ENCODE results near the gene EVX2.

The EVX2 gene

DNA sequence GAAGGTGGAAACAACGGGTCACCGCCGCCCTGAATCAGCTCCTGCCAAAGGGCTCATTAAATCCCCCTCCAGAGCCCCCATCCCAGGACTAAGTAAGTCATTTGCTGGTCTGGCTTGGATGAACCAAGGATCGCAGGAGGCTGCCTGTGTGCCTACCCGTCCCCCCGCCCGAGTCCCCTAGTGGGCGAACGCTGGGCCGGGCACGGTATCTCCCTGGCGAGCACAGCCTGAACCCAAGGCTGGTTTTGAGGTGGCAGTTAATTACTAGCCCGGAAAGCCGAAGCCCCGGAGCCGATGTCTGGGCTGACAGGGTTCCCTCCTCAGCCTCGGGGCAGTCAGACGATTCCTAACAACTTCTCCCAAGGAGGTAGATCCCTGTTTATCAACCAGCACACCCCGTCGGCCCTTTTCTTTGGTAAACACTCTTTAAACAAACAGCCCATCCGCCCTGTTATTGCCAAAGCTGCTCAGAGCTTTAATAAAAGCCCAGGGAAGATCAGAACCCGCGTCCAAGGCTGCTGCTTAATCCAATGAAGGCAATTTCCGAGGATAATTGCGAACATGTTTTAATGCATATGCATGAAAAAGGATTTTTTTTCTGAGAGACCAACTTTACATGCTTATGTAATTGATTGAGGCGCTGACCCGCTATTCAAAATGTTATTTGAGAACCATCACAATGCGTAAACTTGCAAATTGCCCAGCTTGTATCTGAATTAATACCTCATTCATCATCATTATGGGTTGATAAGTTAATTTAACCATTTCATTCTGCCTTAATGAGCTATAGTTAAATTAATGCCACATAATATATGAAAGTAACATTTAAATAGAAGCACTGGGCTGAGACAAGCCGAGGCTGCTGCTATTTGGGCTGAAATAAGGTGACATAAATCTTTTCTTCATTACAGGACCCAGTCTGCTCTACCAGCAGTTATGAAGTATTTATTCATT lies 10.5 kb downstream of the EVX2 start:
- DNase-seq = no peak
- peaks cover 26% of the 10 kb centered on the region for H3K27me3 ChIP-seq (ENCODE audit: insufficient read depth, low read length, poor library complexity)

DNA sequence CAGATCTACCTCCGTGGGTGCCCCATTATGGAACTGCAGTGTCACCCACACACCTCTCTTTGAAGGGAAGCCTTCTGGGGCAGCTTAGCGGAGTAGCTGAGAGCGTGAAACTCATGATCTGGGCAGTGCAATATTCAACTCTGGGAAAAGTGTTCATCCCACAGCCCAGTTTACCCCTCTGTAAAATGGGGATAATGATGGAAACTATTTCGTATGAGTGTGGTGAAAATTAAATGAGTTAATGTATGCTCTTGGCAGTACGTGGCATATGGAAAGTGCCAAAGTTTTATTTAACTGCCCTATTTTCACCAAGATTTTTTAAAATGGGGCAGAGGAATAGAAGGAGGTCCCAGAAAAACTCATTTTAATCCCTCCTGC lies 11.5 kb downstream of the EVX2 start:
- no peak for ATAC-seq (ENCODE audit: insufficient read depth, low read depth)
- Histone ChIP-seq H3K36me3 (ENCODE audit: insufficient read depth, low read length) (no peaks in the 10 kb centered on the region), H3K27me3 (ENCODE audit: insufficient read depth, low read length, poor library complexity) (peaks cover 26% of the 10 kb centered on the region), H3K4me2 (ENCODE audit: insufficient read depth, low read length) (no peak overlapping the region), H3K9me3 (ENCODE audit: insufficient read depth, low read length, severe bottlenecking) (no peaks in the 10 kb centered on the region), H3K4me3 (ENCODE audit: low read depth in 1 of 2, low read length in 2 of 2) (no peak overlapping the region), H3K79me2 (ENCODE audit: insufficient read depth, low read length) (no peaks in the 10 kb centered on the region), H3K27ac (ENCODE audit: low read length) (no peak overlapping the region), H3K9ac (ENCODE audit: low read depth, low read length) (no peak overlapping the region), H3K4me1 (ENCODE audit: insufficient read depth, low read length) (no peaks in the 10 kb centered on the region), H2AFZ (ENCODE audit: low read depth, low read length) (no peak overlapping the region), H4K20me1 (ENCODE audit: insufficient read depth, low read length) (no peaks in the 10 kb centered on the region)
- no peak for DNase-seq
- TF ChIP-seq, protein P1, sequence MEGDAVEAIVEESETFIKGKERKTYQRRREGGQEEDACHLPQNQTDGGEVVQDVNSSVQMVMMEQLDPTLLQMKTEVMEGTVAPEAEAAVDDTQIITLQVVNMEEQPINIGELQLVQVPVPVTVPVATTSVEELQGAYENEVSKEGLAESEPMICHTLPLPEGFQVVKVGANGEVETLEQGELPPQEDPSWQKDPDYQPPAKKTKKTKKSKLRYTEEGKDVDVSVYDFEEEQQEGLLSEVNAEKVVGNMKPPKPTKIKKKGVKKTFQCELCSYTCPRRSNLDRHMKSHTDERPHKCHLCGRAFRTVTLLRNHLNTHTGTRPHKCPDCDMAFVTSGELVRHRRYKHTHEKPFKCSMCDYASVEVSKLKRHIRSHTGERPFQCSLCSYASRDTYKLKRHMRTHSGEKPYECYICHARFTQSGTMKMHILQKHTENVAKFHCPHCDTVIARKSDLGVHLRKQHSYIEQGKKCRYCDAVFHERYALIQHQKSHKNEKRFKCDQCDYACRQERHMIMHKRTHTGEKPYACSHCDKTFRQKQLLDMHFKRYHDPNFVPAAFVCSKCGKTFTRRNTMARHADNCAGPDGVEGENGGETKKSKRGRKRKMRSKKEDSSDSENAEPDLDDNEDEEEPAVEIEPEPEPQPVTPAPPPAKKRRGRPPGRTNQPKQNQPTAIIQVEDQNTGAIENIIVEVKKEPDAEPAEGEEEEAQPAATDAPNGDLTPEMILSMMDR (IDR thresholded peaks at IDR 0.05; ENCODE audit: borderline replicate concordance, extremely low read depth, low read length, poor library complexity, severe bottlenecking) = no peak
- TF ChIP-seq EZH2 (IDR thresholded peaks at IDR 0.05; ENCODE audit: borderline replicate concordance, low read depth, low read length, severe bottlenecking) = no peak

More for the DNA sequence above, 10.5 kb downstream of the EVX2 start:
- H2AFZ ChIP-seq (ENCODE audit: low read depth, low read length) = no peak overlapping the region
- no peak overlapping the region for H3K4me2 ChIP-seq (ENCODE audit: insufficient read depth, low read length)
- no peak for TF ChIP-seq EZH2 (IDR thresholded peaks at IDR 0.05; ENCODE audit: borderline replicate concordance, low read depth, low read length, severe bottlenecking)
- TF ChIP-seq, protein P1 (IDR thresholded peaks at IDR 0.05; ENCODE audit: borderline replicate concordance, extremely low read depth, low read length, poor library complexity, severe bottlenecking) = no peak
- H3K4me3 ChIP-seq (ENCODE audit: low read depth in 1 of 2, low read length in 2 of 2) = no peak overlapping the region
- H3K27ac ChIP-seq (ENCODE audit: low read length) = no peak overlapping the region
- no peaks in the 10 kb centered on the region for H4K20me1 ChIP-seq (ENCODE audit: insufficient read depth, low read length)
- no peaks in the 10 kb centered on the region for H3K4me1 ChIP-seq (ENCODE audit: insufficient read depth, low read length)
- H3K9ac ChIP-seq (ENCODE audit: low read depth, low read length) = no peak overlapping the region
- no peaks in the 10 kb centered on the region for H3K9me3 ChIP-seq (ENCODE audit: insufficient read depth, low read length, severe bottlenecking)
- ATAC-seq (ENCODE audit: insufficient read depth, low read depth) = no peak
- no peaks in the 10 kb centered on the region for H3K79me2 ChIP-seq (ENCODE audit: insufficient read depth, low read length)
- no peaks in the 10 kb centered on the region for H3K36me3 ChIP-seq (ENCODE audit: insufficient read depth, low read length)

DNA sequence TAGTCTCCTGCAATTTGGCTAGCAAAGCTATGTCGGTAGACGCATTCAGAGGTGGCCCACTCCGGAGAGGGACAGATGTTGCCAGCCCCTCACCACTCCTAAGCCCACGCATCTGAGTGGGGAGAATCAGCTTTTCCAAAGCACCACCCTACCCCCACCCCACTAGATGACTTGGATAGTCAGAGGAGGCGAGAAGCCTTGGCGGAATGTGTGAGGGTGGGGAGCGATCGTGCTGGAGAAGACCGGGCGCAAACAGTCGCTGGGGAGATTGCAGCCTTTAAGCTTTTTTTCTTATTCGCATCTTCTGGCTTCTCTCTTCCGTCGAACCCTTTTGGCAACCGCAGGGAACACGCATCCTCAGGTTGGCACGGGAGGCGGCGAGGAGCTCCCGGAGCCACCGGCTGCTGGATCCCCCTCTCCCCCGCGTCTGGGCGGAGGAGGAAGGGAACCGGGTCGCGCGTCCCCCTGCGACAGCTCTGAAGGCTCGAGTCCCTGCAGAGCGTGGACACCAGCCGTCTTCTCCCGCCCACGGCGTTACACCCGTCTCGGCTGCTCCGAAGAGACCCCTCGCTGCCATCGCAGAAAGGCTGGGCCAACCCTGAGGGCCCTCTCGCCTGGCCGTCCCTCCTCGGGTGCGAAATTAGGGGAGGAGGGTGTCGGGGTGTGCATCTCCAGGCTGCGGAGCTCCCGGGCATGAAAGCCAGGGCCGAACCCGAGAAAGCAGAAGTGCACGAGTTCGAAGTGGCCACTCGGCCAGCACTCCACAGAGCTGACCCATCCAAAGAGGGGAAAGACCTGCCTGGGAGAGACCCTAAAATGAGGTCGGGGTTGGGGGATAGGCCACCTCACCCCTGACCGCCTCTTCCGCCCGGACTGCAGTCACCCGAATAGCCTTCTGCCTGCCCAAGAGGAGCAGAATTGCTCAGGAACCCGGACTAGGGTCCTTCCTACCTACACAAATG lies 12.2 kb downstream of the EVX2 start:
- Histone ChIP-seq H3K27ac (ENCODE audit: low read length) (no peak overlapping the region), H3K79me2 (ENCODE audit: insufficient read depth, low read length) (no peaks in the 10 kb centered on the region), H3K9ac (ENCODE audit: low read depth, low read length) (no peak overlapping the region), H3K4me3 (ENCODE audit: low read depth in 1 of 2, low read length in 2 of 2) (no peak overlapping the region), H2AFZ (ENCODE audit: low read depth, low read length) (no peak overlapping the region), H3K4me2 (ENCODE audit: insufficient read depth, low read length) (no peak overlapping the region), H3K9me3 (ENCODE audit: insufficient read depth, low read length, severe bottlenecking) (no peaks in the 10 kb centered on the region), H3K36me3 (ENCODE audit: insufficient read depth, low read length) (no peaks in the 10 kb centered on the region), H3K27me3 (ENCODE audit: insufficient read depth, low read length, poor library complexity) (peaks cover 26% of the 10 kb centered on the region), H4K20me1 (ENCODE audit: insufficient read depth, low read length) (no peaks in the 10 kb centered on the region), H3K4me1 (ENCODE audit: insufficient read depth, low read length) (no peaks in the 10 kb centered on the region)
- TF ChIP-seq, protein P1 (IDR thresholded peaks at IDR 0.05; ENCODE audit: borderline replicate concordance, extremely low read depth, low read length, poor library complexity, severe bottlenecking) = no peak
- TF ChIP-seq EZH2 (IDR thresholded peaks at IDR 0.05; ENCODE audit: borderline replicate concordance, low read depth, low read length, severe bottlenecking) = no peak
- DNase-seq (no peak), ATAC-seq (ENCODE audit: insufficient read depth, low read depth) (no peak)

Data from DND-41 (cell line).